Mesenchymal stem cell (in vitro differentiated cells and primary cell): ENCODE data around the gene SPTLC2.

Experiments
- DNase-seq: peaks from one replicate; pipeline ENCODE4 v3.0.0-alpha.2; 2013
- H2AFZ ChIP-seq: one replicate; pipeline ENCODE4 v1.6.1; 2013; ENCODE audit warnings: low read depth, mild to moderate bottlenecking, control low read depth, inconsistent platforms, low read length, moderate library complexity
- H2AK5ac ChIP-seq: 2 replicates; pipeline ENCODE4 v1.6.1; 2013; ENCODE audit warnings: low read length, moderate library complexity, mild to moderate bottlenecking, inconsistent platforms; ENCODE audit not compliant: severe bottlenecking
- H2BK120ac ChIP-seq: one replicate; pipeline ENCODE4 v1.6.1; 2013; ENCODE audit warnings: low read depth, mild to moderate bottlenecking, inconsistent platforms, low read length, moderate library complexity
- H2BK12ac ChIP-seq, 2 experiments: one replicate each; pipeline ENCODE4 v1.6.1; 2013; ENCODE audit warnings: inconsistent platforms in 2 of 2, low read length in 2 of 2, mild to moderate bottlenecking in 2 of 2, moderate library complexity in 2 of 2, control low read depth in 1 of 2
- H2BK15ac ChIP-seq: one replicate; pipeline ENCODE4 v1.6.1; 2013; ENCODE audit warnings: mild to moderate bottlenecking, low read depth, inconsistent platforms; ENCODE audit not compliant: poor library complexity, severe bottlenecking
- H2BK5ac ChIP-seq: 2 replicates; pipeline ENCODE4 v1.6.1; 2013; ENCODE audit warnings: low read depth, mild to moderate bottlenecking, low read length, control low read depth, inconsistent platforms; ENCODE audit not compliant: poor library complexity, severe bottlenecking
- H3K14ac ChIP-seq, 2 experiments: one replicate each; pipeline ENCODE4 v1.6.1; 2013; ENCODE audit warnings: inconsistent platforms in 2 of 2, low read length in 2 of 2, control low read depth in 1 of 2, mild to moderate bottlenecking in 1 of 2, moderate library complexity in 1 of 2
- H3K18ac ChIP-seq, 2 experiments: one replicate each; pipeline ENCODE4 v1.6.1; 2013; ENCODE audit warnings: inconsistent platforms in 2 of 2, low read length in 2 of 2, control low read depth in 1 of 2, low read depth in 1 of 2, mild to moderate bottlenecking in 1 of 2
- H3K23ac ChIP-seq, 2 experiments: one replicate each; pipeline ENCODE4 v1.6.1; 2013; ENCODE audit warnings: inconsistent platforms in 2 of 2, low read length in 2 of 2, mild to moderate bottlenecking in 2 of 2, moderate library complexity in 2 of 2, control low read depth in 1 of 2
- H3K27ac ChIP-seq: 2 replicates; pipeline ENCODE4 v1.5.1; 2013; ENCODE audit warnings: mild to moderate bottlenecking, moderate library complexity, low read length, control low read depth, inconsistent platforms; ENCODE audit not compliant: poor library complexity, severe bottlenecking
- H3K27me3 ChIP-seq, 2 experiments: 2 replicates each; pipeline versions ENCODE4 v1.6.1 to v1.7.0; 2013; ENCODE audit warnings: low read length in 2 of 2, mild to moderate bottlenecking in 2 of 2, moderate library complexity in 2 of 2, control low read depth in 1 of 2, inconsistent platforms in 1 of 2; ENCODE audit not compliant: control insufficient read depth in 1 of 2, insufficient read depth in 1 of 2
- H3K36me3 ChIP-seq, 2 experiments: 2 replicates each; pipeline versions ENCODE4 v1.6.1 to v1.7.0; 2013; ENCODE audit warnings: low read length in 2 of 2, control low read depth in 1 of 2, inconsistent platforms in 1 of 2, low read depth in 1 of 2, mild to moderate bottlenecking in 1 of 2; ENCODE audit not compliant: insufficient read depth in 2 of 2, control insufficient read depth in 1 of 2
- H3K4ac ChIP-seq, 2 experiments: one replicate each; pipeline ENCODE4 v1.6.1; 2013; ENCODE audit warnings: inconsistent platforms in 2 of 2, low read length in 2 of 2, mild to moderate bottlenecking in 2 of 2, moderate library complexity in 2 of 2, control low read depth in 1 of 2, low read depth in 1 of 2
- H3K4me1 ChIP-seq: 2 replicates; pipeline ENCODE4 v1.6.1; 2013; ENCODE audit warnings: low read depth, low read length, control low read depth; ENCODE audit not compliant: control insufficient read depth, insufficient read depth
- H3K4me2 ChIP-seq: 2 replicates; pipeline ENCODE4 v1.6.1; 2013; ENCODE audit warnings: low read length, mild to moderate bottlenecking, inconsistent platforms; ENCODE audit not compliant: poor library complexity, severe bottlenecking
- H3K4me3 ChIP-seq, 2 experiments: 2 replicates each; pipeline versions ENCODE4 v1.5.1 to v1.7.0; 2013; ENCODE audit warnings: low read length in 2 of 2, mild to moderate bottlenecking in 2 of 2, control low read depth in 1 of 2, low read depth in 1 of 2; ENCODE audit not compliant: insufficient read depth in 1 of 2
- H3K79me1 ChIP-seq: replicated peaks from 2 replicates; pipeline ENCODE4 v1.6.1; 2013; ENCODE audit warnings: mild to moderate bottlenecking, control low read depth, low read length, inconsistent platforms; ENCODE audit not compliant: poor library complexity, severe bottlenecking
- H3K9ac ChIP-seq: 2 replicates; pipeline ENCODE4 v1.7.0; 2013; ENCODE audit warnings: mild to moderate bottlenecking, low read length, moderate library complexity
- H3K9me3 ChIP-seq: 2 replicates; pipeline ENCODE4 v1.7.0; 2013; ENCODE audit warnings: mild to moderate bottlenecking, low read length; ENCODE audit not compliant: control insufficient read depth
- H4K8ac ChIP-seq: one replicate; pipeline ENCODE4 v1.6.1; 2013; ENCODE audit warnings: inconsistent platforms, mild to moderate bottlenecking, low read length, moderate library complexity
- H4K91ac ChIP-seq: one replicate; pipeline ENCODE4 v1.6.1; 2013; ENCODE audit warnings: mild to moderate bottlenecking, low read length, inconsistent platforms
- WGBS: methylation state at CpG from one replicate; pipeline ENCODE4 v1.1.7; 2013; ENCODE audit warnings: mixed read lengths; 5-methylcytosine and 5-hydroxymethylcytosine counted together

SPTLC2 gene

DNA sequence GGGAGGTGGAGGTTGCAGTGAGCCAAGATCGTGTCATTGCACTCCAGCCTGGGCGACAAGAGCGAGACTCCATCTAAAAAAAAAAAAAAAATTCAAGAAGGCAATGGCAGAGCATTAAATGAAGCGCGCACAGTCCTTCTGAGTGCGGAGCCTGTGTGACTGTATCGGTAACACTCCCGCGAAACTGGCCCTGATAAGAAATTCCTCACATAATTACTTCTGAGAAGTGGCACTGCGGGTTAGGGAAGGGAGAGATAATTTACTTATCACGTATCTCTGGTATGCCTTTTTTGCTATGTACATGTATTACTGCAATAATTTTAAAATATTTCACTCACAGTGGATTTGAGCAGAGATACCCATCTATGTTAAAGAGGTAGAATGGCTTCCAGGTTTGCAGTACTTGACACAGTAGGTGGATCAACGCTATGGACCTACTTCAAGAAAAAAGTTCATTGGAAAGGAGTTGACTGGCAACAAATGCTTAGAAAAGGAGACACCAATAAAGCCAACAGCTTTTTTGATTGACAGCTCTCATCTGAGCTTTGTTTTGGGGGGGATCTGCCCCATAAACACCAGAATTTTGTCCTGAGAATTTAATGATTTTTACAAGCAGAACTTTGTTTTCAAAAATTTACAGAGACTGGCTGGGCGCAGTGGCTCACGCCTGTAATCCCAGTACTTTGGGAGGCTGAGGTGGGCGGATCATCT lies 29.2 kb upstream of the SPTLC2 start:
- no peak overlapping the region for H2BK15ac ChIP-seq
- H2BK12ac ChIP-seq = no peak overlapping the region
- no peaks in the 10 kb centered on the region for H3K9me3 ChIP-seq
- no peak overlapping the region for H3K4me2 ChIP-seq
- no peak overlapping the region for H3K18ac ChIP-seq
- no peak overlapping the region for H3K23ac ChIP-seq
- no peaks in the 10 kb centered on the region for H3K27me3 ChIP-seq
- no peak overlapping the region for H2BK120ac ChIP-seq
- 96% methylated on average over 11 of the region's 15 CpGs for WGBS
- H3K36me3 ChIP-seq = no peaks in the 10 kb centered on the region
- no peak overlapping the region for H4K8ac ChIP-seq
- no peaks in the 10 kb centered on the region for H3K79me1 ChIP-seq
- H3K27ac ChIP-seq = no peak overlapping the region
- no peak overlapping the region for H3K9ac ChIP-seq
- no peak for DNase-seq
- H3K4me3 ChIP-seq = no peak overlapping the region
- H2AK5ac ChIP-seq = no peak overlapping the region
- H3K4me1 ChIP-seq = peaks cover 2% of the 10 kb centered on the region
- no peak overlapping the region for H2AFZ ChIP-seq
- H2BK5ac ChIP-seq = no peak overlapping the region
- H3K14ac ChIP-seq = no peak overlapping the region
- no peak overlapping the region for H4K91ac ChIP-seq
- no peak overlapping the region for H3K4ac ChIP-seq

DNA sequence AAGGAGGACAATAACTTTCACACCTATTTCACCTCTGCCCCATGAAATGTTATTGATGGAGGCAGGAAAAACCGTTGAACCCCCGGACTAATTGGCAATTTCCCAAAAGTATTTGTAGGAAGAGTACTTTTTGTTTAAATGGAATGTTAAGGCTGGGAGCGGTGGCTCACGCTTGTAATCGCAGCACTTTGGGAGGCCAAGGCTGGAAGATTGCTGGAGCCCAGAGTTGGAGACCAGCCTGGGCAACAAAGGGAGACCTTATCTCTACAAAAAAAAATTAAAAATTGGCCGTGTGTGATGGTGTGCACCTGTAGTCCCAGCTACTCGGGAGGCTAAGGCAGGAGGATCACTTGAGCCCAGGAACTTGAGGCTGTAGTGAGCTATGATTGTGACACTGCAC lies 26.0 kb upstream of the SPTLC2 start:
- H3K4me3 ChIP-seq = peak overlapping the region in 1 of 2 experiments; percentile 75
- no peak overlapping the region for H3K14ac ChIP-seq
- H2AFZ ChIP-seq = no peak overlapping the region
- no peaks in the 10 kb centered on the region for H3K9me3 ChIP-seq
- no peak for DNase-seq
- H2BK12ac ChIP-seq = no peak overlapping the region
- H2BK5ac ChIP-seq = no peak overlapping the region
- H3K4ac ChIP-seq = no peak overlapping the region
- H3K18ac ChIP-seq = no peak overlapping the region
- no peak overlapping the region for H3K4me2 ChIP-seq
- H3K27me3 ChIP-seq = no peaks in the 10 kb centered on the region
- no peak overlapping the region for H3K27ac ChIP-seq
- peak overlapping the region; percentile 84 for H3K9ac ChIP-seq
- H2BK120ac ChIP-seq = no peak overlapping the region
- H2BK15ac ChIP-seq = no peak overlapping the region
- H2AK5ac ChIP-seq = no peak overlapping the region
- H4K8ac ChIP-seq = no peak overlapping the region
- peaks cover 2% of the 10 kb centered on the region for H3K4me1 ChIP-seq
- no peak overlapping the region for H4K91ac ChIP-seq
- no peaks in the 10 kb centered on the region for H3K36me3 ChIP-seq
- no peaks in the 10 kb centered on the region for H3K79me1 ChIP-seq
- WGBS = 99% methylated on average over 7 of the region's 7 CpGs
- no peak overlapping the region for H3K23ac ChIP-seq

- peaks cover 2% of the 10 kb centered on the region for H3K4me1 ChIP-seq
- no peak overlapping the region for H3K27ac ChIP-seq
- no peak overlapping the region for H2BK5ac ChIP-seq
- peak overlapping the region; percentile 70 for H4K91ac ChIP-seq
- peak overlapping the region; percentile 84 for H3K9ac ChIP-seq
- no peaks in the 10 kb centered on the region for H3K27me3 ChIP-seq
- peak overlapping the region in 1 of 2 experiments; percentile 75 for H3K4me3 ChIP-seq
- no peak overlapping the region for H2AK5ac ChIP-seq
- H3K4me2 ChIP-seq = no peak overlapping the region
- H3K4ac ChIP-seq = no peak overlapping the region
- no peak overlapping the region for H2BK15ac ChIP-seq
- H2AFZ ChIP-seq = no peak overlapping the region
- no peak overlapping the region for H3K23ac ChIP-seq
- H3K14ac ChIP-seq = no peak overlapping the region
- 93% methylated on average over 47 of the region's 47 CpGs for WGBS
- no peak overlapping the region for H2BK12ac ChIP-seq
- no peak overlapping the region for H2BK120ac ChIP-seq
- no peak overlapping the region for H4K8ac ChIP-seq
- no peak overlapping the region for H3K18ac ChIP-seq
- no peaks in the 10 kb centered on the region for H3K79me1 ChIP-seq
- H3K36me3 ChIP-seq = no peaks in the 10 kb centered on the region
- DNase-seq = no peak
- no peaks in the 10 kb centered on the region for H3K9me3 ChIP-seq
These were observed 25.3 kb upstream of the SPTLC2 start for GRCh38 chr14:77641534-77642341.

- Histone ChIP-seq H4K8ac (peak overlapping the region; percentile 27), H3K9ac (peak overlapping the region; percentile 84), H2AK5ac (no peak overlapping the region), H3K18ac (no peak overlapping the region), H3K14ac (no peak overlapping the region), H3K9me3 (no peaks in the 10 kb centered on the region), H3K23ac (no peak overlapping the region), H3K36me3 (no peaks in the 10 kb centered on the region), H3K27ac (no peak overlapping the region), H2BK15ac (peak overlapping the region; percentile 38), H2BK120ac (no peak overlapping the region), H2BK12ac (no peak overlapping the region), H3K4me2 (no peak overlapping the region), H2AFZ (peak overlapping the region; percentile 52), H2BK5ac (no peak overlapping the region), H3K27me3 (no peaks in the 10 kb centered on the region), H3K4me3 (peak overlapping the region in 1 of 2 experiments; percentile 75), H3K79me1 (no peaks in the 10 kb centered on the region), H4K91ac (no peak overlapping the region), H3K4me1 (peaks cover 2% of the 10 kb centered on the region), H3K4ac (no peak overlapping the region)
- DNase-seq = no peak
- 77% methylated on average over 14 of the region's 16 CpGs for WGBS
These were observed 24.5 kb upstream of the SPTLC2 start for GRCh38 chr14:77640756-77641533.
